22Rv1 (cell line): ENCODE results near the gene CA11.
A peak's percentile ranks its signal among the peaks of the same experiment; 100 is the strongest.

Source experiments
- H3K27ac ChIP-seq: fragments of 450-650 bp; 2 replicates; pipeline ENCODE4 v1.5.1; 2017
- ZFX ChIP-seq: fragments of 450-650 bp; IDR thresholded peaks from 2 replicates; pipeline ENCODE4 v1.6.1; 2017; ENCODE audit warnings: antibody characterized with exemption, borderline replicate concordance
- TF ChIP-seq, protein P1 (sequence below): fragments of 450-650 bp; IDR thresholded peaks from 2 replicates; pipeline ENCODE4 v1.5.1; 2017; ENCODE audit warnings: mild to moderate bottlenecking

The CA11 gene

DNA sequence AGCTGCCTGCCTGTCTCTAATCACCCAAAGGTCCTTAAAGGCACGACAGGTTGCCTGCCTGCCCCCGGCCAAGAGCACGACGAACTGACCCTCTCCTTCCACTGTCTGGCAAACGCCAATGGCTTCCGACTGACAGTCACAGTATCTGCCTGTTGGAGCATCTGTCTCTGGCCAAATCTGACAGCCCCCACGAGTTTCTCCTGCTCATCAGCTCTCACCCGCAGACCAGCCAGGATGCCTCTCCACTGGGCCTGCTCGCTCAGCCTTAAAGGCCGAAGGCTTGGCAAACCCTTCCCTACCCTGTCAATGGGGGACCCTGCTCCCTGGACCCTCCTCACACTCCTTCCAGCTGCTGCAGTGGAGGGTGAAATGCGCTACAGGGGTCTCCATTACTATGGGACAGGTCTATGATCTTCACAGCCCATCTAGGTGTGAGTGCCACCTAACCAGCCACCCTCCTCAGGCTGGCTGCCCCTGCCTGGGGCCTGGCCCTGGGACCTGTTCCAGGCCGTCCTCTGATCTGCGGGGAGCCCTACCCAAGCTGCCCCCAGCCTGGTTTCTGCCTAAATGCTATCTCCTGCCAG, 32.0 kb downstream of the CA11 start:
- H3K27ac ChIP-seq, result peak overlapping the region; percentile 57
- TF ChIP-seq, protein P1, sequence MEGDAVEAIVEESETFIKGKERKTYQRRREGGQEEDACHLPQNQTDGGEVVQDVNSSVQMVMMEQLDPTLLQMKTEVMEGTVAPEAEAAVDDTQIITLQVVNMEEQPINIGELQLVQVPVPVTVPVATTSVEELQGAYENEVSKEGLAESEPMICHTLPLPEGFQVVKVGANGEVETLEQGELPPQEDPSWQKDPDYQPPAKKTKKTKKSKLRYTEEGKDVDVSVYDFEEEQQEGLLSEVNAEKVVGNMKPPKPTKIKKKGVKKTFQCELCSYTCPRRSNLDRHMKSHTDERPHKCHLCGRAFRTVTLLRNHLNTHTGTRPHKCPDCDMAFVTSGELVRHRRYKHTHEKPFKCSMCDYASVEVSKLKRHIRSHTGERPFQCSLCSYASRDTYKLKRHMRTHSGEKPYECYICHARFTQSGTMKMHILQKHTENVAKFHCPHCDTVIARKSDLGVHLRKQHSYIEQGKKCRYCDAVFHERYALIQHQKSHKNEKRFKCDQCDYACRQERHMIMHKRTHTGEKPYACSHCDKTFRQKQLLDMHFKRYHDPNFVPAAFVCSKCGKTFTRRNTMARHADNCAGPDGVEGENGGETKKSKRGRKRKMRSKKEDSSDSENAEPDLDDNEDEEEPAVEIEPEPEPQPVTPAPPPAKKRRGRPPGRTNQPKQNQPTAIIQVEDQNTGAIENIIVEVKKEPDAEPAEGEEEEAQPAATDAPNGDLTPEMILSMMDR, result no peak
- no peak for TF ChIP-seq ZFX

DNA sequence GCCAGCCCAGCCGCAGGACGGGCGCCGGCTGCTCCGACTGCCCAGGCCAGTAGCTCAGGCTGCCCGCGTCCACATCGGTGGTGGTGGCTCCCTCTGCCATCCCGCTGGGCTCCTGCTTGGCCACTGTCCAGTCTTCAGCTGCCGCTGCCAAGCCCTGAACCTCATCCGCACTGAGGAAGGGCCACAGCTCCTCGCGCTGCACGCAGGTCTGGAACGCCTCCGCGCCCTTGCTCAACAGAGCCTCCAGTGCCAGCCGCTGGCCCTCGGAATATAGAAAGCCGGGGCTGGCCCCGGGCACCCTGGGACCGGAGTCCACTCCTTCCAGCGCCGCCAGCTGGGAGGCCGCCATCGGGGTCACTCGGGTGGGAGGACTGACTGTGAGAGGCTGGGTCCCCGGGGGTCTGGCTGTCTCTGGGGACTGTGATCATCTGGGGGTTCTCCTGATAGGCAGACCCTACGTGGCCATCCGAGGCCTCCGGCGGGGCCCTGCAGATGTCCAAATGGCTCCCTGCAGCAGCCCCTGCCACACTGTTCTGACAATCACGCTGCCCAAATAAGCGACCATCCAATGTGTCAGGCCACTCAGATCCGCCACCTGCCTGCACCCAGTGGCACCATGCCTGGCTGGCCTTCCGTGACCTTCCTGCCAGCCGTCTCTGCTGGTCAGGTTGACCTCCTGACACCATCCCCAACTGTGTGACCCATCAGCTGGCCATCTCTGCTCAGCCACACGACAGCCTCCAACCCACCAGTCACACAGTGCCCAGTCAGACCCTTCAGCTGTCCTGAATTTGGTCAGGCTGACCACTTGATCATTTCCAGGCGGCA, 32.7 kb downstream of the CA11 start:
- H3K27ac ChIP-seq, result peak overlapping the region; percentile 57; the same call in 1 of the 2 replicates
- TF ChIP-seq ZFX, result no peak
- TF ChIP-seq, protein P1, result no peak

DNA sequence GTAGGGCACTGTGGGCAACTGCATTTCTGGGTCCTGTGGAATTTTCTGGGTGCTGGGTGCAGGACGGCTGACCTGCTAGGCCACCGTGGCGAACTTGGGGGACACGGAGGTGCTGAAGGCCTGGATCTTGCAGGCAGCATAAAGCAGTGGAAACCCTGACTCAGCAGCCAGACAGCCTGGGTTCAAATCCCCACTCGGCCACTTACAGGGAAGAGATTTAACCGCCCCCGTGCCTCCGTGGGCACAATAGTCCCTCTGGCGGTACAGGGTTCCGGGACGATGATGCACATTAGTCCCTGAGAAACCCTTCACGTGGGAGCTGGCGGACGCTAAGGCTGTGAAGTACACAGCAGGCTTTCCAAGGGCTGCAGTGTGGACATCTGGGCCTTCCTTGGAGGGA, 34.1 kb downstream of the CA11 start:
- H3K27ac ChIP-seq, result no peak overlapping the region
- no peak for TF ChIP-seq ZFX
- TF ChIP-seq, protein P1, result no peak

DNA sequence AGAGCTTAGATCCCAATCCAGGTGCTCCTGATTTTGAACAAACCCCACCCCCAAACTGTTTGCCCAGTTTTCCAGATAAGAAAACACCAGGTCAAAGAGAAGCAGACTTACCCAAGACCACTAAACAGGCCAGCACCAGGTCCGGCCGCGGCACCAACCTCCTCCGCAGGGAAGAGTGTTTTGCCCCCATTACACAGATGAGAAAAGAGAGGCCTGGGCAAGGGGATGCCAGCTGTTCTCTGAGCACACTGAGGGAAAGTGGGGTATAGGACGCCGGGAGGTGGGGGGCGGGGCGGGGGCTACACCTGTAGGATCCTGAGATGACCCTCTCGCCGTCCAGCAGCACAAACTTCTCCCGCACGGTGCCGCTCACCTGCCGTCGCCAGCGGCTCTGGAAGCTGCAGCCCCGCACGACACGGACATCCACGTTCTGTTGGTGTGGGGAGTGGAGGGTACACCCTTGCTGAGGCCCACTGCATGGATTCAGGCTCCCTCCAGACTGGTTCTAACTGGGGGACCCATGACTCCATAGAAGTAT, 36.3 kb downstream of the CA11 start:
- TF ChIP-seq ZFX, result no peak
- TF ChIP-seq, protein P1, result no peak
- no peak overlapping the region for H3K27ac ChIP-seq

DNA sequence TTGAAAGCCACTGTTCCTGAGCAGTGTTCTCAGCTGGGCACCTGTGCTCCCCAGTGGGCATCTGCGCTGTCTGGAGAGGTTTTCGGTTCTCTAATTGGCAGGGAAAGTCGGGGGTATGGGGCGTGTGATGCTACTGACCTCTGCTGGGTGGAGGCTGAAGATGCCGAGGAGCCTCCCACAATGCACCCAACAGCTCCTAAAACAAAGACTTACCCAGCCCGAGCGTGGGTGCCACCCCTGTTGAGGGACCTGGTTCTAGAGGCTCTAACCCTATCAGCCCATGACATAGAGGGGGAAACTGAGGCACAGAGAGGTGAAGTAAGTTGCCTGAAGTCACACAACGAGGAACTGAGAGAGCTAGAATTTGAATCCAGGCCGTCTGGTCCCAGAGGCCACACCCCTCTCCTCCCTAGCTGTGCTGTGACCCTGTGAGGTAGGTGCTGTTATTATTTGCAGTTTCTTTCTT, 37.2 kb downstream of the CA11 start:
- no peak overlapping the region for H3K27ac ChIP-seq
- TF ChIP-seq, protein P1, result peak; percentile 63
- TF ChIP-seq ZFX, result no peak

DNA sequence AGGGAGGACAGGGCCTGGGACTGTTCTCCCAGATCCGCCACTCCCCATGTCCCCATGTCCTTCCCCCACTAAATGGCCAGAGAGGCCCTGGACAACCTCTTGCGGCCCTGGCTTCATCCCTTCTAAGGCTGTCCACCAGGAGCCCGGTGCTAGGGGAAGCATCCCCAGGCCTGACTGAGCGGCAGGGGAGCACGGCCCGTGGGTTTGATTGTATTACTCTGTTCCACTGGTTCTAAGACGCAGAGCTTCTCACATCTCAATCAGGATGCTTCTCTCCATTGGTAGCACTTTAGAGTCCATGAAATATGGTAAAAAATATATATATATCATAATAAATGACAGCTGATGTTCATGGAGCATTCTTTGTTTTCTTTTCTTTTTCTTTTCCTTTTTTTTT, 38.6 kb downstream of the CA11 start:
- no peak overlapping the region for H3K27ac ChIP-seq
- TF ChIP-seq, protein P1, result no peak
- no peak for TF ChIP-seq ZFX
